DOHH2 (cell line): ENCODE data around the gene COQ9.

ENCODE experiments used
- CTCF ChIP-seq: fragments of 200-600 bp; sonication (generic); IDR thresholded peaks from one replicate; pipeline ENCODE4 v1.5.1; 2014; ENCODE audit warnings: antibody characterized with exemption, mild to moderate bottlenecking, low read depth, low read length; ENCODE audit not compliant: poor library complexity, severe bottlenecking
- EZH2phosphoT487 ChIP-seq: fragments of 200-600 bp; sonication (generic); IDR thresholded peaks from 2 replicates; pipeline ENCODE4 v1.6.1; 2017; ENCODE audit warnings: borderline replicate concordance, mild to moderate bottlenecking, antibody characterized with exemption, low read length, moderate library complexity, mixed read lengths

DNA sequence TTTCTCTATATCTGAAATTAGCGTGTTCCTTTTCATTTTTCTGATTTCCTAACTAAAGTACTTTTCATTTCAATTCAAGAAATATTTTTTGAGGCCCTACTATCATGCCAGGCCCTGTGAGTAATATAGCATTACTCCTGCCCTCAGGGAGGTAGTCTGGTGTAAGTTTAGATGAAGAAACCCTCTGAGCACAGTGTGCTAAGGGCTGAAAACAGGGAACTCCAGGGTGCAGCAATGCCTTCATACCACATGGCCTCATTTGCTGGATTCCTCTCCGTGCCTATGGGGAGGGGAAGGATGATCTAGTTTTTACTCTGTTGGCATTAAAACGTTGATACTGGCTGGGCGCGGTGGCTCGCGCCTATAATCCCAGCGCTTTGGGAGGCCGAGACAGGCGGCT is 4.7 kb downstream of the COQ9 start:
- TF ChIP-seq CTCF (no peak), EZH2phosphoT487 (no peak)
